ENCODE data around the gene MAP3K21. TPM values are rescaled to one million over a fixed set of nuclear protein-coding genes. Genes with fewer than 3 reads are reported as not detected.

The MAP3K21 gene
- polyA plus RNA-seq, 4 donors = 20.7 to 35.8 (median 30.2) TPM

DNA sequence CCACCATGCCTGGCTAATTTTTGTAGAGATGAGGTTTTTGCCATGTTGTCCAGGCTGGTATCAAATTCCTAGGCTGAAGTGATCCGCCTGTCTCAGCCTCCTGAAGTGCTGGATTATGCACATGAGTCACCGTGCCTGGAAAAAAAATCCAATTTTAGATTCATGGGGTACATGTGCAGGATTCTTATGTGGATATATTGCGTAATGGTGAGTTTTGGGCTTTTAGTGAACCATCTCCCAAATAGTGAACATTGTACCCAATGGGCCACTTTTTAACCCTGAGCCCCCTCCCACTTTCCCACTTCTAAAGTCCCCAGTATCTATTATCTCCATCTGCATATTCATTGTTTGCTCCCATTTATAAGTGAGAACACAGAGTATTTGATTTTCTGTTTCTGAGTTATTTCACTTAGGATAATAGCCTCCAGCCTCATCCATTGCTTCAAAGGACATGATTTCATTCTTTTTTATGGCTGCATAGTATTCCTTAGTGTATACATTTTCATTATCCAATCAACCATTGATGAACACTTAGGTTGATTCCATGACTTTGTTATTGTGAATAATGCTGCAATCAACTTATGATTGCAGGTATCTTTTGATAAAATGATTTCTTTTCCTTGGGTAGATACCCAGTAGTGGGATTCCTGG is 104.4 kb downstream of the MAP3K21 start:
- DNase-seq (ENCODE audit: low read depth in 4 of 4, low spot score in 3 of 4) = no peak

DNA sequence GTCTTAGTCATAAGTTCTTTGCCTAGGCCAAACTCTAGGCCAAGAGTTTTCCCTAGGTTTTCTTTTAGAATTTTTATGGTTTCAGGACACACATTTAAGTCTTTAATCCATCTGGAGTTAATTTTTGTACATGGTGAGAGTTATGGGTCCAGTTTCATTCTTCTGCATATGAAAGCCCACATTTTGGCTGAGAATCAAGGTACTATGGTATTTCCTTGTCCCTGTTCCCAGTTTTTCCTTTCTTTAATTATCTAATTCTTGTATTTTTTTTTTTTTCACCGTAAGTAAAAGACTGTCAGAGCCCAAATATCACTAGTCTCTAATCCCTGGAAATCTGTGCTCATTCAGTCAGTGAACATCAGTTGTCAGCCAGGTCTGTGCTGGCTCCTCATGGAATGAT is 105.4 kb downstream of the MAP3K21 start:
- no peak for DNase-seq (ENCODE audit: low read depth in 4 of 4, low spot score in 3 of 4)

DNA sequence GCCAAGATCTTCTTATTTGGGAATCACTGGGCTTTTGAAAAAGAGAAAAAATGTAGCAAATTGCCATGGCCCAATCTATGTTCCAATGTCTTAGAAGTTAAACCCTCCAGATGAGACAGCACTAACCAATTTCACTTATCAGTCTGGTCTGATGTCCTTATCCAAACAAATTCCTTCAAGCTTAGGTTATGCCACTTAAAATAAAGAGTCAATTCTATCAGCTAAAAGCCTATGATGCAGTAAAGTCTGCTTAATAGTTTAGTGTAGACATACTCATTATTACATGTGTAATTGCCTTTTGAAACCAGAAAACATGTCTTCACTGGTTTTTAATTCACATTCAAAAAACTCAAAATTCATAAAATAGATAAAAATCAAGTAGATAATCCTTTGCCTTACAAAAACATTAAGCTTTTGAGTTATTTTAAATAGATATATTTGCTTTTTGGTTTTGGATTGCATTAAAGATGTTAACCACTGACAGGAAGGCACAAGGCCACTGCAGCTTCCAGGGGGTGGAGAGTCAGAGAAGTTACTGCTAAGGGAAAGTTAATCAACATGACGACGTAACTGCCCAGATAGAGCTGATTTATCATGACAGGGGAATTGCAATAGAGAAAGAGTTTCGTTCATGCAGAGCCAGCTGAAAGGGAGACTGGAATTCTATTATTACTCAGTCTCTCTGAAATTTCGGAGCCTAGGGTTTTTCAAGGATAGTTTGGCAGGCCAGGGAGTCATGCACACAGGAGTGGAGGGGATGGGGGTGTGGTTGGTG is 106.1 kb downstream of the MAP3K21 start:
- no peak for DNase-seq (ENCODE audit: low read depth in 4 of 4, low spot score in 3 of 4)

Other genes with a start within 250 kb of the MAP3K21 start
- 10 to 100 TPM; 10.3 to 13.1 (median 12.5) TPM for gene PCNX2, start 32.0 kb upstream of the MAP3K21 start, polyA plus RNA-seq (ENCODE audit: insufficient read length in 4 of 4)